PC-9 (cell line): ENCODE results near the gene MYH4. TPM values are rescaled to one million over a fixed set of nuclear protein-coding genes. Genes with fewer than 3 reads are reported as not detected.

ENCODE experiments used
- BruUV-seq: library from RNA; stranded (reverse); fragments of 400-500 nt; replicated peaks from 2 replicates; lab custom pipeline; 2021; lab: Mats Ljungman, UMichigan
- CTCF ChIA-PET: fragments of 300-600 bp; sonication (Branson Sonifier 250); formaldehyde crosslinking; loops from one replicate; lab custom pipeline; 2022; ENCODE audit warnings: antibody characterized with exemption; lab: Charles Lee
- POLR2A ChIA-PET: fragments of 300-600 bp; sonication (Branson Sonifier 250); formaldehyde crosslinking; loops from one replicate; lab custom pipeline; 2022; ENCODE audit warnings: antibody characterized with exemption; ENCODE audit not compliant: unreplicated experiment; lab: Charles Lee
- DNase-seq, 2 experiments: peaks; one replicate each; pipeline versions ENCODE4 v3.0.0 to v3.0.0-alpha.2; 2015 to 2022; ENCODE audit warnings: mixed read lengths in 1 of 2
- H2AFZ ChIP-seq: fragments of 200-600 bp; sonication (generic); 2 replicates; pipeline ENCODE4 v1.8.1; 2017; ENCODE audit warnings: antibody characterized with exemption
- H3F3A ChIP-seq: fragments of 200-600 bp; sonication (generic); 2 replicates; pipeline ENCODE4 v1.8.1; 2017; ENCODE audit warnings: antibody characterized with exemption, mild to moderate bottlenecking, low read depth; ENCODE audit not compliant: insufficient read depth
- H3K27ac ChIP-seq: fragments of 200-600 bp; sonication (generic); 2 replicates; pipeline ENCODE4 v1.6.1; 2016; ENCODE audit warnings: mixed run types
- H3K27me3 ChIP-seq: fragments of 200-600 bp; sonication (generic); 2 replicates; pipeline ENCODE4 v1.6.1; 2016; ENCODE audit warnings: low read depth, mixed run types; ENCODE audit not compliant: insufficient read depth
- H3K36me3 ChIP-seq: fragments of 200-600 bp; sonication (generic); 2 replicates; pipeline ENCODE4 v1.6.1; 2016; ENCODE audit warnings: low read depth, mixed run types
- H3K4me1 ChIP-seq: fragments of 200-600 bp; sonication (generic); replicated peaks from 2 replicates; pipeline ENCODE4 v1.6.1; 2016; ENCODE audit warnings: mixed run types; ENCODE audit not compliant: insufficient read depth
- H3K4me2 ChIP-seq: fragments of 200-600 bp; sonication (generic); 2 replicates; pipeline ENCODE4 v1.6.1; 2017; ENCODE audit warnings: mixed run types
- H3K4me3 ChIP-seq: fragments of 200-600 bp; sonication (generic); 2 replicates; pipeline ENCODE4 v1.6.1; 2016; ENCODE audit warnings: mixed run types
- H3K79me2 ChIP-seq: fragments of 200-600 bp; sonication (generic); 2 replicates; pipeline ENCODE4 v1.6.1; 2017; ENCODE audit warnings: low read depth, mixed run types
- H3K9me2 ChIP-seq: fragments of 200-600 bp; sonication (generic); 2 replicates; pipeline ENCODE4 v1.8.1; 2017; ENCODE audit warnings: mild to moderate bottlenecking; ENCODE audit not compliant: insufficient read depth
- H3K9me3 ChIP-seq: fragments of 200-600 bp; sonication (generic); 2 replicates; pipeline ENCODE4 v1.8.1; 2016; ENCODE audit warnings: low read depth; ENCODE audit not compliant: insufficient read depth
- H4K20me1 ChIP-seq: fragments of 200-600 bp; sonication (generic); 2 replicates; pipeline ENCODE4 v1.8.1; 2017; ENCODE audit not compliant: insufficient read depth
- EZH2 ChIP-seq: fragments of 200-600 bp; sonication (generic); IDR thresholded peaks from 2 replicates; pipeline ENCODE4 v1.8.0; 2017; ENCODE audit warnings: antibody characterized with exemption, low read depth
- intact Hi-C: fragments of 100-400 bp; cut with micrococcal nuclease; formaldehyde crosslinking; loops from one replicate; pipeline ENCODE4 v1.10.0; 2022; ENCODE audit not compliant: unreplicated experiment
- total RNA-seq: library from RNA; stranded (reverse); gene quantifications from 2 replicates; pipeline ENCODE4 v1.2.3, GENCODE V29; 2021
- TF ChIP-seq, protein P1 (sequence below): fragments of 200-600 bp; sonication (generic); conservative IDR thresholded peaks from 2 replicates; pipeline ENCODE4 v1.6.1; 2017; ENCODE audit warnings: mixed run types, antibody characterized with exemption, mild to moderate bottlenecking, moderate library complexity

Gene MYH4
- total RNA-seq, 1 experiment from 2014 or later: not detected

- intact Hi-C loops: no loop called here
- POLR2A ChIA-PET: no interaction called here
- TF ChIP-seq EZH2: no peak
- TF ChIP-seq, protein P1, sequence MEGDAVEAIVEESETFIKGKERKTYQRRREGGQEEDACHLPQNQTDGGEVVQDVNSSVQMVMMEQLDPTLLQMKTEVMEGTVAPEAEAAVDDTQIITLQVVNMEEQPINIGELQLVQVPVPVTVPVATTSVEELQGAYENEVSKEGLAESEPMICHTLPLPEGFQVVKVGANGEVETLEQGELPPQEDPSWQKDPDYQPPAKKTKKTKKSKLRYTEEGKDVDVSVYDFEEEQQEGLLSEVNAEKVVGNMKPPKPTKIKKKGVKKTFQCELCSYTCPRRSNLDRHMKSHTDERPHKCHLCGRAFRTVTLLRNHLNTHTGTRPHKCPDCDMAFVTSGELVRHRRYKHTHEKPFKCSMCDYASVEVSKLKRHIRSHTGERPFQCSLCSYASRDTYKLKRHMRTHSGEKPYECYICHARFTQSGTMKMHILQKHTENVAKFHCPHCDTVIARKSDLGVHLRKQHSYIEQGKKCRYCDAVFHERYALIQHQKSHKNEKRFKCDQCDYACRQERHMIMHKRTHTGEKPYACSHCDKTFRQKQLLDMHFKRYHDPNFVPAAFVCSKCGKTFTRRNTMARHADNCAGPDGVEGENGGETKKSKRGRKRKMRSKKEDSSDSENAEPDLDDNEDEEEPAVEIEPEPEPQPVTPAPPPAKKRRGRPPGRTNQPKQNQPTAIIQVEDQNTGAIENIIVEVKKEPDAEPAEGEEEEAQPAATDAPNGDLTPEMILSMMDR: no peak
- Histone ChIP-seq H3K36me3 (no peaks in the 10 kb centered on the region), H4K20me1 (no peaks in the 10 kb centered on the region), H3F3A (no peaks in the 10 kb centered on the region), H3K9me2 (no peaks in the 10 kb centered on the region), H3K4me3 (no peak overlapping the region), H3K9me3 (no peaks in the 10 kb centered on the region), H3K4me2 (no peak overlapping the region), H2AFZ (no peak overlapping the region), H3K4me1 (no peaks in the 10 kb centered on the region), H3K79me2 (no peaks in the 10 kb centered on the region), H3K27me3 (no peaks in the 10 kb centered on the region), H3K27ac (no peak overlapping the region)
- no peak for DNase-seq
- no TSS peak for BruUV-seq
- CTCF ChIA-PET: no interaction called here
Measured at GRCh38 chr17:10477701-10478100, 8.3 kb upstream of the MYH4 start.

DNA sequence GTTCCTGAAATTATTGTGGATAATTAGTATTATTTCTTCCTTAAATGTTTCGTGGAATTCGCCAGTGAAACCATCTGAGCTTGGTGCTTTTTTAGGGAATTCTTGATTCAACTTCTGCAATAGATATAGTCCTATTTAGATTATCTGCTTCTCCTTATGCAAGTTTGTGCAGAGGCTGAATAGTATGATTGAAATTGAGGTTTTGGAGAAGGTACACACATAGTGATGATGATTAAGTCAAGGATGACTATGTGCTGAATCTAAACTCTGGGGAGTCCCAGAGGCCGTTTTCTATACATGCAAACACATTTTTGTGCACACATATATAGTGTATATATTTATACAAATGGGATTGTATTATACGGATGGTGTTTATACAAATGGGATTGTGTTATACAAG is 5.2 kb upstream of the MYH4 start:
- no peak overlapping the region for H3K4me2 ChIP-seq
- no peaks in the 10 kb centered on the region for H3K79me2 ChIP-seq
- H4K20me1 ChIP-seq: no peaks in the 10 kb centered on the region
- ChIA-PET CTCF (no interaction called here), POLR2A (no interaction called here)
- no peaks in the 10 kb centered on the region for H3K4me1 ChIP-seq
- no peaks in the 10 kb centered on the region for H3K9me2 ChIP-seq
- intact Hi-C loops: no loop called here
- no peaks in the 10 kb centered on the region for H3F3A ChIP-seq
- no peaks in the 10 kb centered on the region for H3K27me3 ChIP-seq
- H2AFZ ChIP-seq: no peak overlapping the region
- no peak overlapping the region for H3K27ac ChIP-seq
- no peaks in the 10 kb centered on the region for H3K36me3 ChIP-seq
- H3K9me3 ChIP-seq: no peaks in the 10 kb centered on the region
- no TSS peak for BruUV-seq
- no peak for DNase-seq
- no peak overlapping the region for H3K4me3 ChIP-seq
- TF ChIP-seq, protein P1: no peak
- TF ChIP-seq EZH2: no peak

DNA sequence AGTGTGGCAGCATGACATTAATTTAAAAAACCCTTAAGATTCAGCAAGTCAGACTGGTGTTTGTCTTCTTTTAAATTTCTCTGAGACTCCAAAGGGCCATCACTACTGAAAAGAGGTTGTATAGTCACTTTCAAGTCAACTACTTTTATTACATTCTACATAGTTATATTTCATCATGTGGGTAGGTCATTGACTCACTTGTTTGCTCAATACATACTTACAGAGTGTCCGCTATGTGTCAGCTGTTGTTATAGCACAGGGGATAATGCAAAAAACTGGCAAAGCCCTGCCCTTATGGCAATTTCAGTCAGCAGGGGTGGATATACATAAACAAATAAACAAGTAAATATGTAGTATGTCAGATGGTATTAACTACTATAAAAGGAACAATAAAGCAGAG is 2.5 kb upstream of the MYH4 start:
- no TSS peak for BruUV-seq
- Histone ChIP-seq H3K27ac (no peak overlapping the region), H4K20me1 (no peaks in the 10 kb centered on the region), H3K9me3 (no peaks in the 10 kb centered on the region), H3K4me1 (no peaks in the 10 kb centered on the region), H3K36me3 (no peaks in the 10 kb centered on the region), H2AFZ (no peak overlapping the region), H3K27me3 (no peaks in the 10 kb centered on the region), H3K79me2 (no peaks in the 10 kb centered on the region), H3F3A (no peaks in the 10 kb centered on the region), H3K4me3 (no peak overlapping the region), H3K4me2 (no peak overlapping the region), H3K9me2 (no peaks in the 10 kb centered on the region)
- ChIA-PET CTCF (no interaction called here), POLR2A (no interaction called here)
- TF ChIP-seq EZH2: no peak
- TF ChIP-seq, protein P1: no peak
- intact Hi-C loops: no loop called here
- DNase-seq: no peak
